MM.1S (cell line): ENCODE data around the gene APOA5.

Experiments used
- EZH2 ChIP-seq: fragments of 300-600 bp; sonication (generic); optimal IDR thresholded peaks from 2 replicates; pipeline ENCODE3; 2017; ENCODE audit warnings: low read depth, mild to moderate bottlenecking, antibody characterized with exemption, low read length, mixed read lengths
- TF ChIP-seq, protein P1 (sequence below): fragments of 300-600 bp; sonication (generic); IDR thresholded peaks from 2 replicates; pipeline ENCODE4 v1.5.1; 2016; ENCODE audit warnings: antibody characterized with exemption, low read length, mixed read lengths

DNA sequence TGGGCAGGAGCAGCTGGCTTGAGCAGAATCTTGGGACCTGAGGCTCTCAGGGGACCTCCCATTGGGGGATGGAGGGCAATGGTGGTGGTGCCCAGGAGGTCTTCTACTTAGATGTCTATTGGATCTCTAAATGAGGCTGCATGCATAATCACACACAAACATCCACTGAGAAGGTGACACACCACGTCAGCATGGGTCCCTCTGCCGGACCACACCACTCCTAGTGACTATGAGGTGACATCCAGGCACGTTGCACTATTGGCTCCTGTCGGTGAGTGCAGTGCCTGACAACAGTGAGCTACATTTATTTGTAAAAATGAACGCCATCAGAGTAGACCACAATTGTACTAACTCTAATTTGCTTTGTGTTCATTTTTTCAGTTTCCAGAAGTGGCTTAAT, 33.8 kb upstream of the APOA5 start:
- TF ChIP-seq, protein P1, sequence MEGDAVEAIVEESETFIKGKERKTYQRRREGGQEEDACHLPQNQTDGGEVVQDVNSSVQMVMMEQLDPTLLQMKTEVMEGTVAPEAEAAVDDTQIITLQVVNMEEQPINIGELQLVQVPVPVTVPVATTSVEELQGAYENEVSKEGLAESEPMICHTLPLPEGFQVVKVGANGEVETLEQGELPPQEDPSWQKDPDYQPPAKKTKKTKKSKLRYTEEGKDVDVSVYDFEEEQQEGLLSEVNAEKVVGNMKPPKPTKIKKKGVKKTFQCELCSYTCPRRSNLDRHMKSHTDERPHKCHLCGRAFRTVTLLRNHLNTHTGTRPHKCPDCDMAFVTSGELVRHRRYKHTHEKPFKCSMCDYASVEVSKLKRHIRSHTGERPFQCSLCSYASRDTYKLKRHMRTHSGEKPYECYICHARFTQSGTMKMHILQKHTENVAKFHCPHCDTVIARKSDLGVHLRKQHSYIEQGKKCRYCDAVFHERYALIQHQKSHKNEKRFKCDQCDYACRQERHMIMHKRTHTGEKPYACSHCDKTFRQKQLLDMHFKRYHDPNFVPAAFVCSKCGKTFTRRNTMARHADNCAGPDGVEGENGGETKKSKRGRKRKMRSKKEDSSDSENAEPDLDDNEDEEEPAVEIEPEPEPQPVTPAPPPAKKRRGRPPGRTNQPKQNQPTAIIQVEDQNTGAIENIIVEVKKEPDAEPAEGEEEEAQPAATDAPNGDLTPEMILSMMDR, result no peak
- TF ChIP-seq EZH2, result no peak
